GM18511 (cell line): ENCODE results near the gene TIFAB.
A peak's percentile ranks its signal among the peaks of the same experiment; 100 is the strongest.

Experiments
- ATAC-seq: cut with Tn5 transposase; IDR thresholded peaks from one replicate; pipeline ENCODE4 v1.9.1; 2021; ENCODE audit warnings: mild to moderate bottlenecking, moderate library complexity; ENCODE audit not compliant: unreplicated experiment

Gene TIFAB

DNA sequence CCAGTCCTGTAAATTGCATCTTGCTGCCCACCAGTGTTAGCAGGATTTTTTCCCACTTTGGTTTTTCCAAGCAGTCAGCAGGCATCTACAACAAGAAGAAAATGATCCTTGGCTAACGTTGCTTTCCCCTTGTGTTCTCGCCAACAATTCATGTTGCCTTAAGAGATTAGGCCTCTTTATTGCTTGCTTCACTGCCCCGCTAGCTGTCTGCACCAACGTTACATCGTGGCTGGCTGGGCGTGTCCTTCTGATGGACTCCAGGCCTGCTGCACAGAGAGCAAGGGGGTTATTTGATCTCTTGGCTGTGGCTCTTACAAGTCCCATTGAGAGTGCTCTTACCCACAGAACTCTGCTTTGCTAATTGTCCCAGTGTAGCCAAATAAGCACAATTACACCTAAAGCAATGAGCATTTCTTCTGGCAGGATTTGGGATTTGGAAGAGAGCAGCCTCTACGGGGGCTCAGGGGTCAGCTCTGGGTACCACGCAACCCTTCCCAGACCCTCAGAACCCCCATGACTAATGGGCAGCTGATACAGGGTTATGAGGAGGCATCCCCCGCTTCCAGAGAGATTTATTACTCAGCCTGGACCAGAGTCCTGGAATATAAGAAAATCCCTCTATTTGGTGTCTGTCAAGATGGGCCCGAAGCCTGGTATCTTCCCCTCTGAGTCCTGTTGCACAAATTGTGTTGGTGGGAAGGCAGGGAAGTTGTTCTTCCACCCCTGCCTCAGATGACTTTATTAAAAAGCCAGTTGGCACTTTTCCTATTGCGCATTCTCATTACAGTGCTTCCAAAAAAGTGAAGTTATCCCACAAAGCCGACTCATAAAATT, 22.6 kb downstream of the TIFAB start:
- no peak for ATAC-seq

DNA sequence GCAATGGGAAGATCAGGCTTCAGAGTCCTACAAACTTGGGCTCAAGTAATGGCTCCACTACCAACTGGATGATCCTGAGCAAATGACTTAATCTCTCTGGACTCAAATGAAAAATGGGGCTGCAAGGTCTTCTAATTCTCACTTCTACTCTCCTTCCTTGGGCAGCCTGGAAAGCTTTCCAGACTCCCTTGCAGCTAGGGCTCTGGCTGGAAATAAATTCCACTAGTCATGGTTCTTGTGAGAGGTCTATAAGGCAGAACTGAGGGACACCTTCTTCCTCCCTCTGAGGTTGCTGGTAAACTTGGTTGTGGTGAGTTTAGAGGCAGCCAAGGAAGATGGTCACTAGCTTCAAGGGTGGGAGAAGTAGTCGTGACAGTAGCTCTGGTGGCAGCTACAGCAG, 23.6 kb downstream of the TIFAB start:
- no peak for ATAC-seq

GRCh38 chr5:135426102-135427082, 25.8 kb downstream of the TIFAB start:
- peak; percentile 96 for ATAC-seq

DNA sequence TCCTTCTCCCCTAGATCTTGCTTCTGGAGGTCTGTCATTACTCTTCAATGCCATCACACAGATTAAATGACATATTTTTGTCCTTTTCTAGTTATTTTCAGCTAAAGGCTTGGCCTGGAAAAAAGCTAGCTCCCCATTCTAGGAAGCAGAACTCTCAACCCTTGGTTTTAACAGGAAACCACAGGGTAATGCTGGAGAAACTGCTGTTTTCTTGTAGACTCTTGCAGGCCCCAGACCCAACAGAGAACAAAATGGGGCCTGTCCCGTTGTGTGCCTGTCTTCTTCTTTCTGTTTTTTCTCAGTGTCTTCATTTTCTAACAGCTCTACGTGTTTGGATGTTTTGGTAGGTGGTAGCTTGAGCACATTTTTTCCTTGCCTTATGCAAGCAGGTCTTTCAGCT, 26.5 kb downstream of the TIFAB start:
- ATAC-seq, result no peak

DNA sequence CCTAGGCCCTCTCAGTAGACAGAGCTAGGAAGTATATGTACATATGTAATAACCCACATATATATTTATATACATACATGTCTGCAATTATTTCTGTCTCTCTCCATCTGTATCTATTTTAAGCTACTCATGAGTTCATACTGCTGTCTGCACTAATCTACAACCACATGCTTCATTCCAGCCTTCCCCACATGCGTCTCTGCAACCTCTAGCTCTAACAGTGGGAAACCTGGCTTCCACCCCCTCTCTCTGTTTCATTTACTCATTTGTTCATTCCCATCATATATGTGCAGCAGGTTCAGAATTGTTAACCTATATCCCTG, 28.3 kb downstream of the TIFAB start:
- no peak for ATAC-seq

- no peak for ATAC-seq
These were observed 28.9 kb downstream of the TIFAB start for GRCh38 chr5:135423146-135423845.

GRCh38 chr5:135422419-135422818, 29.7 kb downstream of the TIFAB start:
- ATAC-seq, result no peak

- ATAC-seq, result no peak
These were observed 35.1 kb downstream of the TIFAB start for GRCh38 chr5:135417083-135417482.

DNA sequence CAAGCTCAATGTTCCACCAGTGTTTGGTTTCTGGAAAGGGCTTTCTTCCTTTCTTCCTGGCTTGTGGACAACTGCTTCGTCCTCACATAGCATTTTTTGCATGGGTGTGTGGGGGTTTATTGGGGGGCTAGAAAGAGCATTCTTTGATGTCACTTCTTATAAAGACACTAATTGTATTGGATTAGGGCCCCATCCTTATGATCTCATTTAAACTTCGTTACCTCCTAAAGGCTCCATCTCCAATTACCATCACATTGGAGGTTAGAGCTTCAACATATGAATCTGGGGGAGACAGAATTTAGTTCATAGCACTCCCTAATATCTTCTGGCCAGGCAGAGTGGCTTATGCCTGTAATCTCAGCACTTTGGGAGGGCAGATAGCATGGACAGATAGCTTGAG, 47.1 kb downstream of the TIFAB start:
- ATAC-seq, result no peak

DNA sequence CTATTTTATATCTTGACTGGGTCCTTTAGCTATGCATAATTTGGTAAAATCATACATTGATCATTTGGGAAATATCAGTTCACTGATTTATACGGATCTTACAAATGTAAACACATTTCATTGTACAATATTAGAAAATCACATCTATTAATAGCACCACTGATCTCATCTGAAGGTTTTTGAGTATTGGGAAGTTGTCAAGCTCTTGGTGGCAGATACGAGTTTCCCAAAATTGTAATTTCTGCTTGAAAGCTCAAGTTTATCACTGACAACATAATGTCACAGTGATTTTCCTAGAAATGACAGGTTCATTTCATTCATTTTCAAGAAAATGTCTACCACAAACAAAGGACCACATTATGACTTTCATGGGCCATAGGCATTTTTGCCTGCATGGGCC, 50.1 kb downstream of the TIFAB start:
- ATAC-seq, result no peak

GRCh38 chr5:135400866-135401265, 51.3 kb downstream of the TIFAB start:
- no peak for ATAC-seq

DNA sequence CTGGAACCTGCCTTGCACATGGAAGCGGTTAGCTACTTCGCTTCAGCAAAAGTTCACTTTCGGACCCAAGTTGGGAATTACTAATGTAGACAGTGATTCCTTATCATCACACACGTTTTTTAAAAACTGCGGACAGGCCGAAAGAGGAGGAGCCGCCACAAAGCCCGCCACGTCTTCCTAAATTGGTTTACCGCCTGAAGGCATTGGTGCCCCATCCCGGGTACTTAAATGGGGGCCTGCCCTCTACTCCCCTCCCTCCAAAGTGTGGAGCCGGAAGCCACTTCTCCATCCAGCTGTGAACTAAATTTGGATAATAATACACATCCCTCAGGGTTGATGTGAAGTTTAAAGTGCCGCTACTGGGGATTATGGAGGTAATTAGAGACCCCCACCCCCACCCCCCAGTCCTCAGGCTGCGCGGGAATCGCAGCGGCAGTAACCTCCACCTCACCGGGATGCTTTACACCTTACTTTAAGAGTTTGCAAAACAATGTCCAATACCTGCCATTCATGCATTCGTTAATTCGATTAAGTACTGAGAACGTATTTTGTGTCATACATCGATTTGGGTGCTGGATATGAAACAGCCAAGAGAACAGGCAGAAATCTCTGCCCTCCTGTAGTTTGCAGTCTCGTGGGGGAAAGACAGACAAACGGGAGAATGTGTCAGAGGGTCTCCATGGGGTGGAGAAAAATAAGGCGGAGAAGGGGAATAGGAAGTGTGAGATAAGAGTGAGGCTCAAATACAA, 52.2 kb downstream of the TIFAB start:
- no peak for ATAC-seq

DNA sequence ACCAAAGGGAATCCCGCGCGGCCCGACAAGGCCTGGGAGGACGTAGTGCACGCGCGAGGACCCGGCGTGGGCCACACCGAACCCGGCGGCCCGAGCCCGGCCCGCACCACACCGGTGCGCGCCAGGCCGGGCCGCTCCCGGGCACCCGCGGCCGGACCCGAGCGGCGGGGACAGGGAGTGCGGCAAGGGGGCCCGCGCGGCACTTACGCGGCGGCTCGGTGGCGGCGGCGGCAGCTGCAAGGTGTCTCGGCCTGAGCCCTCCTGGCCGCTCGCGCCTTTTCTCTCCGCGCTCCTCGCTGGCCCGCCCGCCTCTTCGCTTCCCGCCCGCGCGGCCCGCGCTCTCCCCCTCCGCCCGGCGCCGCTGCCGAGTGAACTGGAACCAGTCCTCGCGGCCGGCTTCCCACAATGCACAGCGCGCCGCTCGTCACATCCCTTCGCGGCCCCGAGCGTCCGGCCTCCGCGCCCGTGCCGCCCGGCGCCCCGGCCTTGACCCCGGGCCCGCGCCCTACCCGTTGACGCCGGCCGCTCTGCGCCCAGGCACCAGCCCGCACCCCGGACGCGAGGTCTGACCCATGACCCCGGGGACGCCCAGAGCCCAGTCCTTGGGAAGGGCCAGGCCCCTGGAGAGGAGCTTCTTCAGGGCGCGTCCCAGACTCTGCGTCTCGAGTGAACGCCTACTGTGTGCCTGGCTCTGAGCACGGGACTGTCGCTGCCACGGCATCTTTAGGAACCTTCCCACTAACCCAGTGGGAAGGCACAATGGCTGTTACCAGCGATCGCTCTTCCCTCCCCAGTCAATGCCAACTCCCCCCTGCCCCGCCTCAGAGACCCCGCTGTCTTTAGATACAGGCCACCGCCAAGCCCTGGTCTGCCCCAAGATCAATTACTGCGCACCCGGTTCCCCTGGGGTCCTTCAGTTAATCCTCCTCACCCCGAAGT, 53.0 kb downstream of the TIFAB start, which contains the start of gene MACROH2A1:
TSS of gene MACROH2A1 (minus strand) at position 377 of the 939 bp plus-strand sequence. CDS start 10,138 bp downstream, outside the sequence.
- ATAC-seq, result peak; percentile 88

DNA sequence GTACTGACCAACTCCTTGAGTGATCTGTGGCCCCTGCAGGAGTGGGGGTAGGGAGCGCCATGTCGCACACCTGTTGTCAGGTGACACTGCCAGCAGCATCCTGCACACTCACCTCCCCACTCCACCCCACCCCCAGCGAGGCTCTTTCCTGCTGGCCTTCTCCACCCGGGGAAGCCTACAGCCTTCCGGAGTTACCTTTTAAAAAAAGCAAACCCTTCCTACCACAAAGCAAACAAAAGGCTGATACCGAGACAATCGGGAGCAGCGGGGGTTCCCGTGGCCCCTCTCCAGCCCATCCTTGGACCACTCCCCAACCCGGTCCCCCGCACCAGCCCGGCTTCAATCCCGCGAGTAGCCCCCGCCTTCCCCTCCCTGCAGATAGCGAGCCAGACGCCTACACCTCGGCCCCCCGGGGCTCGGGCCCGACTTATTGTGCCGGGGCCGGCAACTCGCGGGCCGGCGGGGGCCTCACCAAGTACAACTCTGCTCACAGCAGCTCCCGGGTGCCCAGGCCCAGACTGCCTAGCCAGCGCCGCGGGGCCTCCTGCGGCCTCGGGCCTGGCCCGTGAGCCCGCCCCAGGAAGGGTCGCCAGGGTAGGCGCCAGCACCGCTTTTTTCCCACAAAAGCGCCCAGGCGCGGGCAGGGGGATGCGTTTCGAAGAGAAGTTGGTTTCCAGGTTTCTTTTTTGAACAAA, 53.8 kb downstream of the TIFAB start:
- ATAC-seq, result peak; percentile 42
